CD4-positive, alpha-beta T cell treated with Interferon gamma for 1 hour (primary cell): Measurements from ENCODE around the gene ZFHX3.

Experiments
- DNase-seq: peaks from one replicate; pipeline ENCODE4 v3.0.0-alpha.2; 2020

The ZFHX3 gene

DNA sequence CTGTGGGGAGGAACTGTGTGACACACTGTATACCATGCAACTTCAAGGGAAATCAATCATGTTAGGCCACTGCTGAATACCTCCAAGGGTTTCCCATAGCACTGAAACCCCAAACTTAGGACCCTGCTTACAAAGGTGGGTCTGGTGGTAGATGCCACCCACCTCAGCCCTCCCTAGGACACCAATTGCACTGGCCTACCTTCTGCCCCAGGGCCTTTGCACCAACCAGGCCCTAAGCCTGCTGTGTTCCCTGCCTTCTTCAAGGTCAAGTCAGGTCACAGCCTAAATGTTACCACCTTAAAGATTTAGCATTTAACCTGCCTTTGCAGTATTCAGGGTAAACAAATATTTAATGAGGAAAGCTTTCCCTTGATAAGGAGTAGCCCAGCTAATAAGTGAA, 185.8 kb downstream of the ZFHX3 start:
- DNase-seq: no peak

DNA sequence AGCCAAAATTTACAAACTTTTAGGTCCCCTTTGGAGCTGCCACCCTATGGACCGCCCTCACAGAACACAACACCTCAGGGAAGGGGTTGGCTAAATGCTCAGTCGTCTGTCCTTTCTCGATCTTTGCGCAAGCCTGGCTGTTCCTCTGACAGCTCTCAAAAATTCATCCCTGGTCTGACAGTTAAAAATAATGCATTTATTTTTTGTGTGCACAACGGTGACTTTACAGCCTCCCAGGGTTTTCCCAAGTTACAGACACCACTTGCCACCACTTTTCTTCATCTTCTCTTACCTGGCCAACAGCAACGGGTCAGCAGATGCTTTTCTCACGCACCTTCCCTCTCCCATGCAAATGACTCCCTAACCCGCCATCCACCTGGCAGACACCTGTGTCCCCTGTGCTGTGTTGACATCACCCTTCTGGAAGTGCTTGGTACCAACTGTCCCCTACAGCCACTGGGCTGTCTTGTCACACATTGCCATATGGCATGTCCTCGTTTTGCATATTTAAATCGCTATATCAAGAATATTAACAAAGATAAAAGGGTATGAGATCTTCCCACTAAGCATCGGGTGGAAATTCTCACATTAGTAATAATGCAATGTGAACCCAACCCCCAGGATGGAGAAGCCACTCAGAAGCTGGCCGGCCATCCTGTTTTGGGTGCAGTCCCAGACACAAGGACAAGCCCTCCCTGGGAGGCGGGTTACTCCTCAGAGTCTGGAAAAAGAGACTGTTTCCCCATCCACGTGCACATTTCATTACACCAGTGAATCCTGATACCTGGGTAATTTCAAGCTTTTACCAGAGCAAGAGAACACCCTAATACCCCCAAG, 187.0 kb downstream of the ZFHX3 start:
- no peak for DNase-seq

DNA sequence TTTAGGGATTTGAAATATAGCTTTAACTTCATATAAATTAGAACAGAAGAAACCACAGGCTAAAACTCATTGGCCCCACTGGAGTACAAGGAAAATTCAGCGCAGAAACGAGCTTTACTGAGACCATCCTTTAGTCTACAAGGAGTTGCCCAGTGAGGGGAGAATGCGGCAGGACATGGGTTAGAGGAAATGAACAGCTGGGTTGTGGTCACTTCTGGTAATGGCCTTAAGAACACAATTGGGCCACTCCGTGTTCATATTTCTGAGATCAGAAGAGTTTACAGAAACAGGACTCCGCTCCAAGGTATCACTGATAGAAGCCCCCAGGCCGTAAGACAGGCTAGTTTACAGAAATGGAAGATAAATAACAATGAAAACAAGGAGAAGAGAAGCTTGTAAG, 188.3 kb downstream of the ZFHX3 start:
- DNase-seq: no peak

DNA sequence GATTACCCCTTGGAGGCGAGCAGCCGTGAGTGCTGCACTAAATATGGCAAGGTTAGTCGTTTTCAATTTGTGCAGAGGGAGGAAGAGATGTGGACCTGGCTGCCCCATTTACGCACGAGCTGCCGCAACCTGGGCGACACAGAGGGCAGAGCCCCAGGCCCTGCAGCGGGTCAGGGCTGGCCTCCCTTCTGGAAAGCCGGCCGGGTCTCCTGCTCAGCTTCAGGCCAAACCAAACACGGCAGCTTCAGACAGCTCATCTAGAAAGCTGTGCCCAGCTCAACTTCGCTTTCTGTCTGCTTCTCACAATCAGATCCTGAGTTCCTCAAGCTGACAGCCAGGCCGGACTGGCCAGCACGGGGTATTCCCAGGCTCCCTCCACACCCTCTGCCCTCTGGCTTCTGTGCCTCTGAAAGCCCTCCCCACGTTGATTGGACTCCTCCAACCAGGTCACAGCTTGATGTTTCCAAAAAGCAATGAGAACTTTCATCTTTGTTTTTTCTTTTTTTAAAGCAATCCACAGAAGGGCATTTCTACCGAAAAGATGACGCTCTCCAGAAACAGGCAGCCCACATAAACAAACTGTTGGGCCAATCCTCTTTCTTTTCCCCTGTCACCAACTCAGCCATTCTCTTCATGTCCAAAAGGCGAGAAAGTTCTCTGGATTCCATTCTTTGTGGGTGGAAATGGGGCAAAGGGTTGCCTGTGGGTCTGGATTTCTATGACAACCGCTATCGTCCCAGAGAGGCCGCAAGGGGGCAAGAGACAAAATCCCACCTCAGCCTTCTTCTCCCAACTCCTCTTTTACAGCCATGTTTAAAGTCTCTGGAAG, 189.0 kb downstream of the ZFHX3 start:
- no peak for DNase-seq

DNA sequence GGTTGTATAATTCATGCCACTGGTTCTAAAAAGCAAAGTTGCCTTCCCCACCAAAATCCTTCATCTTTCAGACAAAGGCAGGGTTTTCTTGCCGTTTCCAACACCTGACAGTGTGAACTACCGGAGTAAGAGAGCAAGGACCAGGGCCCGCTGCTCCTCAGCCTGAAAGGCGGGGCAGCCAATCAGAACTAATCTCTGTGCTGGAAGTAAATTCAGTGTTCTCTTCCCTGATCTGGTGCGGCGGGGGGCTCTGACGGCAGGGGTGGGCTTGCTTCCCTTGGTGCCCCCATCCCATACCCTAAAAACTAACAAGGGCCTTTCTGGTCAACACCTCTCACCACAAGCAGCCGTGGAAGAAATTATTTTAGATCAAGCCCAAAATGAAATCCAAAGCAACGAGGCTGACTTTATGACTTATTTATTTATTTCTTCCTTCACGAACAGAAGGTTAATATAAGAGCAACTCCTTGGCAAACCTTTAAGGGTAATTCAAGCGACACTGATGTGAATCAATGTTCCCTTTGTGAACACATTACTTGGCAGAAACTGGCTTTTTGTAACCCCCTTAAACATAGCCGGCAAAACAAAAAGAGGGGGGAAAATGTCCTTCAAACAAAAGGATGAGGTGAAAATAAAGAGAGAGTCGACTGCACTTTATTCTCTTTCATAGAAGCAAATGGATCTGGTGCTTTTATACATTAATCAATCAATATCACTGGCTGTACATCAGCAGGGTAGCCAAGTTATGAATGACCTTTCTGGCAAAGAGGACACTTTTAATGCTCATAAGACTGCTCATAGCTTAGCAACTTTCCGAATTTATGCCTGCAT, 189.9 kb downstream of the ZFHX3 start:
- DNase-seq: no peak

DNA sequence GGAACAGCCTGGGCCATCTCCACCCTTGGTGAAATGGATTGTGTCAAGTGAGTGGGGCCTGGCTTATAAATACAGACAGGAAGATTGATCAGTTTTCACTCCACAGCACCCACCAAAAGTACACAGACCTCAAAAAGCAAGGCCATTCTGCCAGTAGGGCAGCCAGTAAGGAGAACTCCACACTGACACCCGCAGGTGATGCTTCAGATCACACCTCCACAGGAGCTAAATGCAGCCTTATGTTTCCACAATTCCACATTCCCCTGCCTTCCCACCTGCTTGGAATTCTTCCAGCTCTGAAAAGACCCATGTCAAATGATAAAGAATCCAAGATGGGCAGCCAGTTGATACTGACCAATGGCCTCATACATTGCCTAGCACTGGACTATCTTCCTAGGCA, 191.1 kb downstream of the ZFHX3 start:
- no peak for DNase-seq

DNA sequence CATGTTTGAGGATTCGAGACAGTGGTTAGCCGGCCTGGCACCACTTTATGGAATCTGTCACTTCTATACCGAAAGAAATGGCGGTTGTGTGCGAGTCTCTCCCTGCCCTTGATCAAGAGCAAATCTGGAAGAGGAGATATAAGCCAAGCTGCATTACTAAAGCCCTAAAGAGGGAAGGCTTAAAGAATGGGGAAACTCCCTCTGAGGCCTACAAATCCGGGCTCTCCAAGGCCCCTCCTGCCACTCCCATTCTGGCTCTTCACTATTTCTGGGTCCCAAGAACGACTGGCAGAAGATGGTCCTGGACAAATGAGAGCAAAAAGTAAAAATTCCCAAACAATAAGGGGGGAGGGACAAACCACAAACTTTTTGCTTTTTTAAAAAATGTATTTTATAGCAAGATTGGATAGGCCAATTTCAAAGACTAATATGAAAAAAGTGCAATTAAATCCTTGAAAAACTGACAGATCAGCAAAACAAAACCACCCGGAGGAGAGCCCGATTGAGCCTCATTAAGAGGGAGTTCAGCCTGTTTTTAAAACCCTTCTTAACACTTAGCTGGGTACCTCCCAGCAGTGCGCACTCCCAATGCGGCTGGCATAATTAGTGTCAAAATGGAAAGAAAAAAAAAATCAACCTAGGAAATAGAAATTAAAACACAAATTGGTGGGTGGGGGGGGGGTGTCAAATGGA, 193.5 kb downstream of the ZFHX3 start:
- no peak for DNase-seq

DNA sequence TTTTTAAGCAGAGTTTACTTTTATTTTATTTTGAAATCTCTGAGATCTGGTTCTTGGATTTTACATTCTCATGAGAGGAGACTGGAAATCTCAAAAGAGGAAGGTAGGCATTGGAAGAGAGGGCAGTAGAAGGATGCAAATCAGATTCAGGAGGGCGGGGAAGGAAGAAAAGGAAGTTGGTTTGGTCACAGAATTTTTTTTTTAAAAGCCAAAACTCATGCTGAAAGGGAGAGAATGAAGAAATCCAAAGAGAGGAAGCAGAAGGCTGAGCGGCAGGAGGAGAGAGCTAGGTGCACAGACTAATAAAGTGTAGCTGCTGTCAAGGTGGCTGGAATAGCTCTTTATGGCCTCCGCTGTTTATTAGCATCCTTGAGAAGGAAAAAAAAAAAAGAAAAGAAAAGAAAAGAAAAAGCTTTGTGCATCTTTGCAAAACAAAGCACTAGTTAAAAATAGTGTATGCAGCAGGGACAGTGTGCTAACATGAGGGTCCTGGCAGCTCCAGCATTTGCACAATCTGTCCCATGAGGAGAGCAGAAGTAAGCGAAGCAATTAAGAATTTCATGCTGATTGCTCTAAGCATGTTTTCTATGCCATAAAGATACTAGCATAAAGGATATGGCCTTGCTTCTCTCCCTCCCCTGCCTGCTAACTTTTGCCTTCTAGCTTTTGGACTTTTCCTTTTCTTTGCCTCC, 194.2 kb downstream of the ZFHX3 start:
- DNase-seq: no peak

DNA sequence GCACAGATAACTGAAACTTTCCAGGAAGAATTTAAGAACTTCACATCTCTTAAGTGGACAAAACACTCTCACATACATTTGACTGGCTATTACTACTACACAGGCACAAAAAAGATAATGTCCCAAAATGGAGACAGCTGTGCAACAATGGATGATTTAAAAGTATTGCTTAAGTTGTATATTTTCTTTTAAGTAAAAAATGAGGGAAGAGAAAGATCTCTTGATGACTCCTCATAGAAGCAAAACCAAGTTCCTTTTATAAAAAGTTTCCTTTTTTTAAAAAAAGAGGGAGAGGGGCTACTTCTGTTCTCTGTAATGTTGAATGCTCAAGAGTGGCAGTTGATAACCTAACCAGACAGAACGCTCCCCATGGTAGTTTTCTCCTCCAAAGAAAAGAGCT, 195.5 kb downstream of the ZFHX3 start:
- DNase-seq: no peak

DNA sequence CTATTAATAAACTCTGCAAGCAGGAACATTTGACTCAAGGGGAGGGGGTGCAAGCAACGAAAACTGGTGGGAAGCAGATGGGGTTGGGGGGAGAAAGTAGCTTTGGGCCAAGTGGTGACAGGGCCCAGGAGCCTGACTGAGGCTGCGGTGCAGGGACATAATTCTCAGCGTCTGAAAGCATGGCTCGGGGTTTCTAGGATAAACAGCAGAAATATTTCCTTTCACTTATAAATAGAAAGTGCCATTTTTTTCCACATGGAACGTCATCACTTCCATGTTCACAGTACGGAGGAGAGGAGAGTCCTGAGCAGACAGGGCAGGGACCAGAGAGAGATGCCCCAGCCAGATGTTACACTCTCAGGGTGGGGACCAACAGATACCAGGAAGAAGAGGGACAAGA, 197.1 kb downstream of the ZFHX3 start:
- no peak for DNase-seq

DNA sequence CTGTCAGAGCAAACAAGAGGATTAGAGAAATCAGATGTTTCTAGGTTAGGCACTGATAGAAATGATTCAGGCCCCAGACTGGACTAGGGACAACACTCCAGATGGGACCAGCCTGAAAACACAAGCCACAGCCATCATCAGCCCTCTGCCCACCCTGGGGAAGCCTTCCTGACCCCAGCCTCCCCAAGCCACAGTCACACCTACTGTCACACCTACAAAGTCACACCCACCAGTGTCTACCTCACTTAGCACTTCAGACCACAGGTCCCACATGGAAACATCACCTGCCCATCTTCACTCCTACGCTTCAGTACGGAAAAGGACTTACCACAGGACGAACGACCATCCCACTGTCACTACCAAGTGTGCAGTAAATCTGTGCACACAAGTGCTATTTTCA, 197.9 kb downstream of the ZFHX3 start:
- DNase-seq: no peak

DNA sequence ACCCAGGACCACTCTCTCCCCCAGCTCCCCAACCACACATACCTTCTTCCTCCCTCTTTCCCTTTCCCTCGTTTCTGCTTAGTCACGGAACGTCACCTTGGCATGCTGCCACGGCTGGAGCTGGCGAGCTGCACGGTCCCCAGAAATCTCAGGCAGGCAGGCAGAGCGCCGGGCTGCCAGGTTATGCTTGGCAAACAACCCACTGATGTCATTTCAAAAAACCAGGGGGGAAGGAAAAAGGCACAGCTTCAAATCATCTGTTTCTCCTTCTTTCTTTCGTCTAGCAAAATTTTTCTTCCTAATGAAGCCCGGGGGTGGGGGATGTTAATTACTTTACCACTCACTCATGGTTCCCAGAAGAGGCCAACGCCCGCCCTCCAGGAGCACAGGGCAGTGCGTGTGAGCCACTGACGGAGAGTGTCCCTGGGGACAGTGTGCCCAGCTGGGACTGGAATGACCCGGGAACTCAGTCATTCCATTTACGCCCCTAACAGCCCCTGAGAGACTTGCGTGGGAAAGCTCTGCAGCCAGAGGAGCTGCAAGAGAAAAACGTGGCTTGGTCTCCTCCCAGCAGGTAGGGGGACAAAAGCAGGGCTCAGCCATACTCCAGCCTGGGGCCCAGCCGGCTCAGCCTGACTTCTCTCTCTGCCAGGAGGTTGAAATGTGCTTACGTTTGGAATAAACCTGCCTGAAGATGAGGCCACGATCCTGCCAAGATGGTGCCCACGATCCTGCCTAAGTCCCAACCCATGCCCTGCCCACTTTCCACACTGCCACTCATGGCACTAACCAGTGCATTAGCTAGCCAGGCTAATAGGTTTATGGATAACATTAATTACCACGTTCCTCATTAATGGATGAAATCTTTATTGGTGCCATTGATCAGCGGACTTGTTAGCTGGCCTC, 198.9 kb downstream of the ZFHX3 start:
- DNase-seq: peak; percentile 30

DNA sequence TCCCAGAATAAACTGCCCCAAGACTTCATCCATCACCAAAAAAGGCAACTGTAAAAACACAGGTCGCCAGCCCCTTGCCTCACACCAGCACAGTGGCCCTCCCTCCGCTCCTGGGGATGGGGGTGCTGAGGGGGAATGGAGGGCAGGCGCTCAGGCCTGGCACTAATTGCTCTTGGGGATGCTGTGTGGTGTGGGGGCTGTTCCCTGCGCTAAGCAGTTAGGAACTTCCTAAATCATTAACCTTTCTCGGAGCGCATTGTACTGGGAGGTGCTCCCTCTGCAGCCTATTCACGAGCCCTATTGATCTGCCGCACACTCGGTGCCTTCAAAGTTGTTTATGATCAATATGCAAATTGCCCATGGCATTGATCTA, 199.9 kb downstream of the ZFHX3 start:
- DNase-seq: no peak

DNA sequence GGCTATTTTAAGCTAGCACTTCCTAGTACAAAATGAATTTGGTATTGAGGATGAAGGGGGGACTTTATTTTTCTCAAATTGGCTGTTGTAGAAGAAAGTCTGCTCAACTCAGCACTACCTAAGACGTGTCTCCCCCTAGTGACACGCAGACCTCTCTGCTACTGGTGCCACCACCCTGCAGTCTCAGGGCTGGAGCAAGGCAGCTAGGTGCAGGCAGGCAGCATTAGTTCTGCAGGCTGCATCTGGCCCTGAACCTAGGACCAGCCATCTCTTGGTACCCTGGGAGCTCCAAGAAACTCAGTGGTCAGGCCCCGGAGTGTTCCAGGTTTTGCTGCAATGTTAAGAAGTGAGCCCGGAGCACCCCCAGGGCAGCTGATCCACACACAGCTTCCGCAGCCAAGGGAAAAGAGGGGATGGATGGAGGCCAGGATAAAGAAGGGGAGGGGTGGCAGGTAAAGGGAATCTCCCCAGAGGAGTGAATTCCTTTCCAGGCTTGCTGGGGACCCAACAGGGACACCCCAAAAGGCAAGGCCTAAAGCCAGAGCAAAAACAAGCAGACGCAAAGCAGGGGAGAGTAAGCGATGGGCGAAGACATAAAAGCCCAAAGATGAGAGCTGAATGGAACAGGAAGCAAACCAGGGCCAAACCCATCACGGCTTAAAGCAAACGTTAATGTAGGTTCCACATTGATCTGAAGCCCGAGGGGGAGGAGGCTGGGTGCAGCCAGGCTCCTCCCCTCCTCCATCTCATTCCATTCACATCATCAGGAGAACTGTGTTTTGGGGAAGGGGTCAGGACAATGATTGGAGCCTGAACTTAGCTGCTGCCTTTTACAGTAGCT, 200.5 kb downstream of the ZFHX3 start:
- DNase-seq: no peak

DNA sequence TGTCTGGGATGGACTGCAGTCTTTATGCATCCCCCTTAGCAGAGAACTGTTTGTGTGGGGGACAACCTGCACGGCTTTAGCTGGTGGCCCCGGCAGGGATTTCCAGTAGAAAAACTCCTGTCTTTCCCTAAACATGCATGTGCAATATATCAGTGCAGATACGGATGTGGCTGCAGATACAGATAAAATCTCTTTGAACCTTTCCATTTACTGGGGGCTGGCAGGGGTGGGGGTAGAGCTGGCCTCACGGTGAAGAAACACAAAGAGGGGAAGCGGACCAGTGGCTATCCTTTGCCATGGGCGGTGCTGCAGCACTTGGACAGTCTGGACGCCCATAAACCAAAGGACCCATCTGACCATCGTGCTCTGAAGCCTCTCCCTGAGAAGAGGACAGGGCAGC, 201.3 kb downstream of the ZFHX3 start:
- DNase-seq: no peak

DNA sequence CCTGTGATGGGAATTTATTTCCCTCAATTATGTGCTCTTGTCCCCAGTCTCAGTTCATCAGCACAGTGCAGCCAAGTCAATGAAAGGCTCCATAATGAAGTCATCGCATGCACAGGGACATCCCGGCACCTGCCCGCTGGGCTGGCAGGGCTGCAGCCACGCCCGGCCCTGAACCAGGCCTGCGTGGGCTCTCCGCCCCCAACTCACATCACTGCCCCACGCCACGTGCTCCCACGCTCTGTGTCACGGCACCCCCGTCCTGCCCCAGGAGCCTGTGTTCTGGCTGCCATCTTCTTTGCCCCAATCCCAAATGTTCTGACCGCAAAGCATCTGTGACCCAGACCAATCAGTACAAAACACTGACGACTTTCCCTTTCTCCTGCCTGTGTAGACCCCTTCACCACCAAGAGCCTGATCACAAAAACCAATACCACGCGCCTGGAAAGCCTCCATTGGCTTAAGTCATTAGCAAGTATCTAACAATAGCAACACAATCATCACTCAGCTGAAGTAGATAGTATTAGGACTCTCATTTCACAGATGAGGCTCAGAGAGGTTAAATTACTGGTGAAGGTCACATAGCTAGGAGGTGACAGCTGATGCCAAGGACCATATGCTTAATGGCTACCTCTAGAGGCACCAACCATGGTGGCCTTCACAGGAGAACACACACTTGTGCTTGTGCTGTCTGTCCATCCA, 202.5 kb downstream of the ZFHX3 start:
- DNase-seq: no peak

DNA sequence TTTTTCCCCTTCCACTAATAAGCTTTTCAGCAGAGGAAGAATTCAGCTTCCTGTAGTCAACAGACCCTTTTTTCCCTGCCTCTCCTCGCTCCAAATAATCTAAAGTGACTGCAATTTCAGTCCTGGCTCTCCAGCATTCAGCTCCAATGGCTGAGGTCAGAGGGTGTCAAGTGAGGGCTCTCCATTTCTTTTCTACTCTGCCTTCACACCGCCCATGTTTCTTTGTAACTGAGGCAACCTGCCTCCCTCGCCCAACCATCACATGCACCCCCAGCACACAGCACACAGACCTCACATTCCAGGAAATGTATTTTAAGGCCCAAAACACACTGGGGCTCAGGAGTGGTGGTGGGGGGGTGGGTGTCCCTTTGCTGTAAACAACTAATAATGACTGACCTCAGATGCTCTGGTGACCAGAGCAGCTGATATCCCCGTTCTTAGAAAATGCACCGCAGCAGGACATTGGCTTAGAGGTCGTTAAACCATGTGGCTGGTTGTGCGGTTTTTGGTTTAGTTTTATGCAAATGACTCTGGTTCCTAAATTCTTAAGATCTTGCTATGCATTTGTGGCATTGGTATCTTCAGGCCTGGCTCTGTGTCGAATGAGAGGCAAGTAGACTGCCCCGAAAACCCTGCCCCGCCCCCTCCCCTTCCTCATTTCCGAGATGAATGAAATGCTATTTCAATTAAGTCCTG, 203.6 kb downstream of the ZFHX3 start:
- no peak for DNase-seq

DNA sequence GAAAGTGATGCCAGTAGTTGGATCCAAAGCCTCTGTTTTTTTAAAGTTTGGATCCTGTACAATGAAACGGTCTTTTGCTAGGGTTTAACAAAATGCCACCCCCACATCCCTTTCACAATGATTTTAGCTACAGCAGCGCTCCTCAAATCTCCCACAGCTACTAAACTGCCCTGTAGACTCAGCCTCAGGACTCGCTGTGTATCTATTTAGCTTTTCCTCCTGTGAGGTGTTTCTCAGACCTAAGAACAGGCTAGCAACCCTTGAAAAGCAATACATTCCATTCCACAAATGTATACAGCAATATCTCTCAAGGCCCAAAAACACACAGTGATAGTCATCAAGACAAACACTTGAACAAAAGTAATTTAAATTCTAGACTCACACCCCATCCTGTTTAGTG, 206.4 kb downstream of the ZFHX3 start:
- no peak for DNase-seq
